HepG2 (cell line): Measurements from ENCODE around the gene KCTD19. TPM values are rescaled to one million over a fixed set of nuclear protein-coding genes. Genes with fewer than 3 reads are reported as not detected.
A peak's percentile ranks its signal among the peaks of the same experiment; 100 is the strongest.

ENCODE experiments used
- DNMT3B ChIP-seq: conservative IDR thresholded peaks from 2 replicates; pipeline ENCODE4 v1.6.1; 2016; ENCODE audit warnings: missing biosample characterization, control low read depth
- ETS1 ChIP-seq: sonication (generic); formaldehyde crosslinking; IDR thresholded peaks from 2 replicates; pipeline ENCODE4 v1.4.0; 2020; ENCODE audit warnings: missing genetic modification reagents
- ETV6 ChIP-seq: sonication (generic); formaldehyde crosslinking; conservative IDR thresholded peaks from 2 replicates; pipeline ENCODE4 v1.4.0; 2020; ENCODE audit warnings: missing genetic modification reagents
- JUNB ChIP-seq: sonication (generic); formaldehyde crosslinking; IDR thresholded peaks from 2 replicates; pipeline ENCODE4 v1.8.0; 2022; ENCODE audit warnings: missing genetic modification reagents, mild to moderate bottlenecking, borderline replicate concordance
- NR0B2 ChIP-seq: sonication (generic); formaldehyde crosslinking; IDR thresholded peaks from 2 replicates; pipeline ENCODE4 v1.4.0; 2020; ENCODE audit warnings: mild to moderate bottlenecking, missing genetic modification reagents
- PHB2 ChIP-seq: fragments of 450-650 bp; IDR thresholded peaks from 2 replicates; pipeline ENCODE4 v1.6.1; 2018; ENCODE audit not compliant: partially characterized antibody
- RCOR2 ChIP-seq: IDR thresholded peaks from 2 replicates; pipeline ENCODE4 v1.6.1; 2016; ENCODE audit warnings: missing biosample characterization, missing genetic modification reagents
- ZFP41 ChIP-seq: sonication (generic); formaldehyde crosslinking; IDR thresholded peaks from 2 replicates; pipeline ENCODE4 v1.4.0; 2020; ENCODE audit warnings: mild to moderate bottlenecking, missing genetic modification reagents, borderline replicate concordance
- ZMAT5 ChIP-seq: sonication (generic); formaldehyde crosslinking; IDR thresholded peaks from 2 replicates; pipeline ENCODE4 v1.5.0; 2020; ENCODE audit warnings: mild to moderate bottlenecking, low read depth, missing genetic modification reagents, borderline replicate concordance
- ZNF101 ChIP-seq: sonication (generic); formaldehyde crosslinking; IDR thresholded peaks from 2 replicates; pipeline ENCODE4 v1.4.0; 2020; ENCODE audit warnings: mild to moderate bottlenecking, low read depth, missing genetic modification reagents, borderline replicate concordance
- ZNF160 ChIP-seq: sonication (generic); formaldehyde crosslinking; IDR thresholded peaks from 2 replicates; pipeline ENCODE4 v1.8.0; 2022; ENCODE audit warnings: mild to moderate bottlenecking, inconsistent platforms, missing genetic modification reagents
- ZNF17 ChIP-seq: sonication (generic); formaldehyde crosslinking; IDR thresholded peaks from 2 replicates; pipeline ENCODE4 v1.5.0; 2020; ENCODE audit warnings: mild to moderate bottlenecking, missing genetic modification reagents
- ZNF407 ChIP-seq: sonication (generic); formaldehyde crosslinking; IDR thresholded peaks from one replicate; pipeline ENCODE4 v1.5.1; 2020; ENCODE audit warnings: mild to moderate bottlenecking, missing genetic modification reagents; ENCODE audit errors: not compliant biosample characterization
- ZNF574 ChIP-seq: sonication (generic); formaldehyde crosslinking; IDR thresholded peaks from 2 replicates; pipeline ENCODE4 v1.4.0; 2020; ENCODE audit warnings: missing genetic modification reagents
- ZNF747 ChIP-seq: sonication (generic); formaldehyde crosslinking; IDR thresholded peaks from 2 replicates; pipeline ENCODE4 v1.8.1; 2023; ENCODE audit warnings: missing genetic modification reagents, mild to moderate bottlenecking, borderline replicate concordance
- ZNF777 ChIP-seq: sonication (generic); formaldehyde crosslinking; IDR thresholded peaks from 2 replicates; pipeline ENCODE4 v1.4.0; 2020; ENCODE audit warnings: missing genetic modification reagents
- polyA plus RNA-seq, 8 experiments: library from polyadenylated mRNA; depleted of rRNA in 3 of 8; stranded (reverse) in 7 of 8; unstranded in 1 of 8; fragments of >200 nt; fragmentation: Illumina TruSeq in 4 of 8; extraction: Trizol in 4 of 8; gene quantifications; 2 replicates each; pipeline versions ENCODE4 v1.2.1 to v1.2.3, GENCODE V29; 2011 to 2016; ENCODE audit warnings: low read depth in 4 of 8, missing spikeins in 1 of 8, mixed read lengths in 1 of 8; ENCODE audit not compliant: insufficient read depth in 1 of 8
- total RNA-seq, 5 experiments: library from RNA; depleted of rRNA; stranded (reverse); fragments of >200 nt; fragmentation: Illumina TruSeq; extraction: Trizol; gene quantifications; 2 replicates each; pipeline ENCODE4 v1.2.3, GENCODE V29; 2016; ENCODE audit warnings: low read depth in 1 of 5

The KCTD19 gene
- total and polyA plus RNA-seq, 2 of the 13 experiments (the other 11 are each of a cell fraction or from before 2014, with no cell fraction given): not detected

GRCh38 chr16:67246081-67246755 lies 80.3 kb downstream of the KCTD19 start (continued):
- TF ChIP-seq ZNF407 (CRISPR knock-in tag) (peak; percentile 91), ZNF17 (no peak), ZNF101 (CRISPR knock-in tag) (no peak), DNMT3B (no peak; the same call in 1 of the 2 replicates), PHB2 (no peak), ZNF160 (peak; percentile 84; the same call in 1 of the 2 replicates), RCOR2 (CRISPR knock-in tag) (peak; percentile 69; the same call in 1 of the 2 replicates), ZMAT5 (no peak), ZNF777 (no peak), NR0B2 (CRISPR knock-in tag) (peak; percentile 55), ETS1 (CRISPR knock-in tag) (no peak), ETV6 (peak; percentile 71; the same call in 1 of the 2 replicates), ZNF574 (CRISPR knock-in tag) (peak; percentile 92), ZNF747 (peak; percentile 97; the same call in 1 of the 2 replicates), JUNB (CRISPR knock-in tag) (no peak), ZFP41 (CRISPR knock-in tag) (no peak)
